Left ventricle myocardium inferior (tissue), 1 donor: ENCODE data around the gene MRPS35. TPM values are rescaled to one million over a fixed set of nuclear protein-coding genes. Genes with fewer than 3 reads are reported as not detected.

Source experiments
- DNase-seq: peaks from one replicate; pipeline ENCODE4 v3.0.0-alpha.2; 2020
- H3K27ac ChIP-seq: fragments of 200-600 bp; replicated peaks from 2 replicates; pipeline ENCODE4 v1.8.0; 2021
- H3K27me3 ChIP-seq: fragments of 200-600 bp; 2 replicates; pipeline ENCODE4 v1.8.0; 2021; ENCODE audit warnings: low read depth
- H3K36me3 ChIP-seq: fragments of 200-600 bp; 2 replicates; pipeline ENCODE4 v1.8.0; 2021
- H3K4me1 ChIP-seq: fragments of 200-600 bp; 2 replicates; pipeline ENCODE4 v1.8.0; 2021
- H3K4me3 ChIP-seq: fragments of 200-600 bp; 2 replicates; pipeline ENCODE4 v1.8.0; 2021; ENCODE audit warnings: mild to moderate bottlenecking, moderate library complexity
- H3K9me3 ChIP-seq: fragments of 200-600 bp; replicated peaks from 2 replicates; pipeline ENCODE4 v1.8.0; 2021
- intact Hi-C: fragments of 100-400 bp; cut with micrococcal nuclease; formaldehyde crosslinking; loops from one replicate; pipeline ENCODE4 v1.11.0; 2022
- total RNA-seq: library from RNA; stranded (reverse); fragmentation: NEBNext Ultra II Directional; extraction: Animal tissue kit (Norgen Biotek cat#: 25700); gene quantifications from one replicate; pipeline ENCODE4 v1.2.1, GENCODE V29; 2021
- TF ChIP-seq, protein P1 (sequence below): fragments of 200-600 bp; IDR thresholded peaks from 2 replicates; pipeline ENCODE4 v1.8.0; 2021; ENCODE audit warnings: antibody characterized with exemption, mild to moderate bottlenecking, borderline replicate concordance
- donor health status: DM: no; HTN: yes; CAD: no; lungs with severe emphysema.

MRPS35 gene
- total RNA-seq, 1 donor from 2014 or later = 61.4 TPM

- no peaks in the 10 kb centered on the region for H3K4me1 ChIP-seq
- H3K27ac ChIP-seq = no peak overlapping the region
- H3K4me3 ChIP-seq = no peak overlapping the region
- TF ChIP-seq, protein P1, sequence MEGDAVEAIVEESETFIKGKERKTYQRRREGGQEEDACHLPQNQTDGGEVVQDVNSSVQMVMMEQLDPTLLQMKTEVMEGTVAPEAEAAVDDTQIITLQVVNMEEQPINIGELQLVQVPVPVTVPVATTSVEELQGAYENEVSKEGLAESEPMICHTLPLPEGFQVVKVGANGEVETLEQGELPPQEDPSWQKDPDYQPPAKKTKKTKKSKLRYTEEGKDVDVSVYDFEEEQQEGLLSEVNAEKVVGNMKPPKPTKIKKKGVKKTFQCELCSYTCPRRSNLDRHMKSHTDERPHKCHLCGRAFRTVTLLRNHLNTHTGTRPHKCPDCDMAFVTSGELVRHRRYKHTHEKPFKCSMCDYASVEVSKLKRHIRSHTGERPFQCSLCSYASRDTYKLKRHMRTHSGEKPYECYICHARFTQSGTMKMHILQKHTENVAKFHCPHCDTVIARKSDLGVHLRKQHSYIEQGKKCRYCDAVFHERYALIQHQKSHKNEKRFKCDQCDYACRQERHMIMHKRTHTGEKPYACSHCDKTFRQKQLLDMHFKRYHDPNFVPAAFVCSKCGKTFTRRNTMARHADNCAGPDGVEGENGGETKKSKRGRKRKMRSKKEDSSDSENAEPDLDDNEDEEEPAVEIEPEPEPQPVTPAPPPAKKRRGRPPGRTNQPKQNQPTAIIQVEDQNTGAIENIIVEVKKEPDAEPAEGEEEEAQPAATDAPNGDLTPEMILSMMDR = no peak
- no peaks in the 10 kb centered on the region for H3K27me3 ChIP-seq
- H3K9me3 ChIP-seq = no peaks in the 10 kb centered on the region
- intact Hi-C loops = no loop called here
- peaks cover 97% of the 10 kb centered on the region for H3K36me3 ChIP-seq
- no peak for DNase-seq
These were observed 25.4 kb upstream of the MRPS35 start for GRCh38 chr12:27685274-27685673.

DNA sequence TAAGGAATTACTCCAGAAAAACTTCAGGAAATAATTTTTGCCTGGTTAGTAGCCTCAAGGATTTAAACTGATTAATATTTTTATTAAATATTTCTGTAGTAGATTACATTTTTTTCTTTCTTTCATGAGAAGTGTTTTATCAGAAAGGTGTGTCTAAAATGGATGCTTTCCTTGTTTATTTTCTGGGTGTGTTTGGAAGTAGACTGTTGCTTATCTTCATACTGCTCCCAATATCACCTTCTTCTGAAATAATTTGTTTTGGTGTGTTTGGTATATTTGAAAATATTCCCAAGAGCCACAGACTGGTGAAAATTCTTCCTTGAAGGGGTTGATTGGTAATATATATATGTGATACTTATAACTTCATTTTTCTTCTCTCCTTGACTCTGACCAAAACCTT lies 24.5 kb upstream of the MRPS35 start:
- Histone ChIP-seq H3K9me3 (no peaks in the 10 kb centered on the region), H3K27ac (no peak overlapping the region), H3K36me3 (peaks cover 97% of the 10 kb centered on the region), H3K4me3 (no peak overlapping the region), H3K27me3 (no peaks in the 10 kb centered on the region), H3K4me1 (no peaks in the 10 kb centered on the region)
- intact Hi-C loops = no loop called here
- no peak for DNase-seq
- TF ChIP-seq, protein P1 = no peak

DNA sequence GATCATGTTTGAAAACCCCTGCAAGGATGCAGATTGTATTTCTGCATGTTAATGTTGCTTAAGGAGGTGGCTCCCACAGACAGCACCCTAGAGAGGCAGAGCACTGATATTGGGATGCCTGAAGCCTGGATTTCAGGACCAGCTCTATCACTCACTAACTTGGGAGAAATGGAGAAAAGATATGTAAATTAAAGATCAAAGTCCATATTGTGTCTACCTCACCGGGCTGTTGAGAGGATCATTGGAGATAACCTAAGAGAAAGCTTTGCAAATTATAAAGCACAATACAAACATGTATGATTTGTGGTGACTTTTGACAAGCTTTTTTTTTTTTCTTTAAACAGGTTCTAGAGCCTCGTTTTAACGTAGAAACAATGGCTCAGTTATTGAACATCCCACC lies 22.0 kb upstream of the MRPS35 start:
- TF ChIP-seq, protein P1 = no peak
- Histone ChIP-seq H3K9me3 (no peaks in the 10 kb centered on the region), H3K4me1 (no peaks in the 10 kb centered on the region), H3K27ac (no peak overlapping the region), H3K36me3 (peaks cover 97% of the 10 kb centered on the region), H3K27me3 (no peaks in the 10 kb centered on the region), H3K4me3 (no peak overlapping the region)
- intact Hi-C loops = no loop called here
- no peak for DNase-seq

- TF ChIP-seq, protein P1 = no peak
- DNase-seq = no peak
- no peaks in the 10 kb centered on the region for H3K27me3 ChIP-seq
- no peak overlapping the region for H3K27ac ChIP-seq
- no peaks in the 10 kb centered on the region for H3K4me1 ChIP-seq
- no peaks in the 10 kb centered on the region for H3K9me3 ChIP-seq
- intact Hi-C loops = no loop called here
- peaks cover 97% of the 10 kb centered on the region for H3K36me3 ChIP-seq
- no peak overlapping the region for H3K4me3 ChIP-seq
These were observed 21.0 kb upstream of the MRPS35 start for GRCh38 chr12:27689558-27690180.

DNA sequence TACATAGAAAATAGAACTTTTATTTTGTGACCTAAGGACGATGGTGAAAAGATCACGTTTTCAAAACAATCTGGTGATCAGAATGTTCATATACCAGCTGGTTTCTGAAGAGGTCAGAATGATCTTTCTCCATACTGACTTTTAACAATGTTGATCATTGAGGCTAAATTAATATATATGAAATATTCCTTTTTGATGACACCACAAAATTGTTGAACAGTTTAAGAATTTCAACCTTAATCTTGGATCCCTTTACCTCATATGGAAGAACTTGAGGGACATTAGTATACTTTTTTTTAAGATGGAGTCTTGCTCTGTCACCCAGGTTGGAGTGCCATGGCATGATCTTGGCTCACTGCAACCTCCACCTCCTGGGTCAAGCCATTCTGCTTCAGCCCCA lies 17.2 kb upstream of the MRPS35 start:
- no peaks in the 10 kb centered on the region for H3K27me3 ChIP-seq
- no peaks in the 10 kb centered on the region for H3K4me1 ChIP-seq
- intact Hi-C loops = no loop called here
- no peak overlapping the region for H3K4me3 ChIP-seq
- H3K27ac ChIP-seq = no peak overlapping the region
- H3K9me3 ChIP-seq = no peaks in the 10 kb centered on the region
- H3K36me3 ChIP-seq = peaks cover 98% of the 10 kb centered on the region
- DNase-seq = no peak
- TF ChIP-seq, protein P1 = no peak
